ENCODE results near the gene C12orf57. TPM values are rescaled to one million over a fixed set of nuclear protein-coding genes. Genes with fewer than 3 reads are reported as not detected.

The C12orf57 gene
- total and polyA plus RNA-seq, 9 of the 15 experiments (the other 6 are each of a cell fraction or from before 2014, with no cell fraction given) = 26.7 to 191 (median 107) TPM

DNA sequence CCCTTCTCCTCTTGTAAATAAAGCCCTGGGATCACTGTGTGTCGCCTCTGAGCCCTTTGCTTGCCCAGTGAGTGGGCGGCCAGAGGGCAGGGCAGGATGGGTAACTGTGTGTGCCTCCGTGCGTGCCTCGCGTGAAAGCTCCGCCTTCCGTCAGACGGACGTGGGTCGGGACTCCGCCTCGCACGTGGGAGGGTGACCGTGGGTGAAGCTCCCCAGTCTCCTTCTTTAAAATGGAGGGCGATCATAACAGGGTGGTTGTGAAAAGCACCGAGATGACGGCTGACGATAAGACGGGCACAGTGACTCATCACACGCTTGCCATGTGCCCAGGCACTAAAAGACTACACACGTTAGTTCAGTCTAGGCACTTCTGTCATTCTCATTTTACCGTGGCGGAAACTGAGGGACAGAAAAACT, 17.5 kb downstream of the C12orf57 start (continued):
- TF ChIP-seq CSDE1 (IDR thresholded peaks at IDR 0.05) (no peak), ARHGAP35 (IDR thresholded peaks at IDR 0.05; ENCODE audit: partially characterized antibody) (no peak), YY1 (IDR thresholded peaks at IDR 0.05; ENCODE audit: borderline replicate concordance in 1 of 3, control insufficient read depth in 1 of 3, extremely low read depth in 1 of 3, insufficient read depth in 3 of 3, insufficient read length in 1 of 3, insufficient replicate concordance in 2 of 3, low read depth in 1 of 3, low read length in 2 of 3) (peak in 1 of 3 experiments; percentile 72), SPI1 (IDR thresholded peaks at IDR 0.05; ENCODE audit: borderline replicate concordance, low read depth, low read length) (no peak), MCM7 (IDR thresholded peaks at IDR 0.05) (no peak), SIN3B (IDR thresholded peaks at IDR 0.05; ENCODE audit: low read depth) (no peak), TCF15 (CRISPR knock-in tag; IDR thresholded peaks at IDR 0.05) (no peak), BDP1 (IDR thresholded peaks at IDR 0.05; ENCODE audit: insufficient read depth, insufficient read length) (no peak), IRF2 (CRISPR knock-in tag; IDR thresholded peaks at IDR 0.05) (no peak), GMEB1 (CRISPR knock-in tag; IDR thresholded peaks at IDR 0.05) (peak; percentile 57), BMI1 (IDR thresholded peaks at IDR 0.05; ENCODE audit: low read length) (no peak), ATF1 (CRISPR knock-in tag; IDR thresholded peaks at IDR 0.05) (no peak), ATF1 (tag; IDR thresholded peaks at IDR 0.05) (no peak), PHF20 (IDR thresholded peaks at IDR 0.05; ENCODE audit: partially characterized antibody) (no peak), ZNF57 (CRISPR knock-in tag; IDR thresholded peaks at IDR 0.05) (no peak), HDAC3 (IDR thresholded peaks at IDR 0.05; ENCODE audit: borderline replicate concordance, partially characterized antibody) (no peak)
- TF ChIP-seq, protein P1, sequence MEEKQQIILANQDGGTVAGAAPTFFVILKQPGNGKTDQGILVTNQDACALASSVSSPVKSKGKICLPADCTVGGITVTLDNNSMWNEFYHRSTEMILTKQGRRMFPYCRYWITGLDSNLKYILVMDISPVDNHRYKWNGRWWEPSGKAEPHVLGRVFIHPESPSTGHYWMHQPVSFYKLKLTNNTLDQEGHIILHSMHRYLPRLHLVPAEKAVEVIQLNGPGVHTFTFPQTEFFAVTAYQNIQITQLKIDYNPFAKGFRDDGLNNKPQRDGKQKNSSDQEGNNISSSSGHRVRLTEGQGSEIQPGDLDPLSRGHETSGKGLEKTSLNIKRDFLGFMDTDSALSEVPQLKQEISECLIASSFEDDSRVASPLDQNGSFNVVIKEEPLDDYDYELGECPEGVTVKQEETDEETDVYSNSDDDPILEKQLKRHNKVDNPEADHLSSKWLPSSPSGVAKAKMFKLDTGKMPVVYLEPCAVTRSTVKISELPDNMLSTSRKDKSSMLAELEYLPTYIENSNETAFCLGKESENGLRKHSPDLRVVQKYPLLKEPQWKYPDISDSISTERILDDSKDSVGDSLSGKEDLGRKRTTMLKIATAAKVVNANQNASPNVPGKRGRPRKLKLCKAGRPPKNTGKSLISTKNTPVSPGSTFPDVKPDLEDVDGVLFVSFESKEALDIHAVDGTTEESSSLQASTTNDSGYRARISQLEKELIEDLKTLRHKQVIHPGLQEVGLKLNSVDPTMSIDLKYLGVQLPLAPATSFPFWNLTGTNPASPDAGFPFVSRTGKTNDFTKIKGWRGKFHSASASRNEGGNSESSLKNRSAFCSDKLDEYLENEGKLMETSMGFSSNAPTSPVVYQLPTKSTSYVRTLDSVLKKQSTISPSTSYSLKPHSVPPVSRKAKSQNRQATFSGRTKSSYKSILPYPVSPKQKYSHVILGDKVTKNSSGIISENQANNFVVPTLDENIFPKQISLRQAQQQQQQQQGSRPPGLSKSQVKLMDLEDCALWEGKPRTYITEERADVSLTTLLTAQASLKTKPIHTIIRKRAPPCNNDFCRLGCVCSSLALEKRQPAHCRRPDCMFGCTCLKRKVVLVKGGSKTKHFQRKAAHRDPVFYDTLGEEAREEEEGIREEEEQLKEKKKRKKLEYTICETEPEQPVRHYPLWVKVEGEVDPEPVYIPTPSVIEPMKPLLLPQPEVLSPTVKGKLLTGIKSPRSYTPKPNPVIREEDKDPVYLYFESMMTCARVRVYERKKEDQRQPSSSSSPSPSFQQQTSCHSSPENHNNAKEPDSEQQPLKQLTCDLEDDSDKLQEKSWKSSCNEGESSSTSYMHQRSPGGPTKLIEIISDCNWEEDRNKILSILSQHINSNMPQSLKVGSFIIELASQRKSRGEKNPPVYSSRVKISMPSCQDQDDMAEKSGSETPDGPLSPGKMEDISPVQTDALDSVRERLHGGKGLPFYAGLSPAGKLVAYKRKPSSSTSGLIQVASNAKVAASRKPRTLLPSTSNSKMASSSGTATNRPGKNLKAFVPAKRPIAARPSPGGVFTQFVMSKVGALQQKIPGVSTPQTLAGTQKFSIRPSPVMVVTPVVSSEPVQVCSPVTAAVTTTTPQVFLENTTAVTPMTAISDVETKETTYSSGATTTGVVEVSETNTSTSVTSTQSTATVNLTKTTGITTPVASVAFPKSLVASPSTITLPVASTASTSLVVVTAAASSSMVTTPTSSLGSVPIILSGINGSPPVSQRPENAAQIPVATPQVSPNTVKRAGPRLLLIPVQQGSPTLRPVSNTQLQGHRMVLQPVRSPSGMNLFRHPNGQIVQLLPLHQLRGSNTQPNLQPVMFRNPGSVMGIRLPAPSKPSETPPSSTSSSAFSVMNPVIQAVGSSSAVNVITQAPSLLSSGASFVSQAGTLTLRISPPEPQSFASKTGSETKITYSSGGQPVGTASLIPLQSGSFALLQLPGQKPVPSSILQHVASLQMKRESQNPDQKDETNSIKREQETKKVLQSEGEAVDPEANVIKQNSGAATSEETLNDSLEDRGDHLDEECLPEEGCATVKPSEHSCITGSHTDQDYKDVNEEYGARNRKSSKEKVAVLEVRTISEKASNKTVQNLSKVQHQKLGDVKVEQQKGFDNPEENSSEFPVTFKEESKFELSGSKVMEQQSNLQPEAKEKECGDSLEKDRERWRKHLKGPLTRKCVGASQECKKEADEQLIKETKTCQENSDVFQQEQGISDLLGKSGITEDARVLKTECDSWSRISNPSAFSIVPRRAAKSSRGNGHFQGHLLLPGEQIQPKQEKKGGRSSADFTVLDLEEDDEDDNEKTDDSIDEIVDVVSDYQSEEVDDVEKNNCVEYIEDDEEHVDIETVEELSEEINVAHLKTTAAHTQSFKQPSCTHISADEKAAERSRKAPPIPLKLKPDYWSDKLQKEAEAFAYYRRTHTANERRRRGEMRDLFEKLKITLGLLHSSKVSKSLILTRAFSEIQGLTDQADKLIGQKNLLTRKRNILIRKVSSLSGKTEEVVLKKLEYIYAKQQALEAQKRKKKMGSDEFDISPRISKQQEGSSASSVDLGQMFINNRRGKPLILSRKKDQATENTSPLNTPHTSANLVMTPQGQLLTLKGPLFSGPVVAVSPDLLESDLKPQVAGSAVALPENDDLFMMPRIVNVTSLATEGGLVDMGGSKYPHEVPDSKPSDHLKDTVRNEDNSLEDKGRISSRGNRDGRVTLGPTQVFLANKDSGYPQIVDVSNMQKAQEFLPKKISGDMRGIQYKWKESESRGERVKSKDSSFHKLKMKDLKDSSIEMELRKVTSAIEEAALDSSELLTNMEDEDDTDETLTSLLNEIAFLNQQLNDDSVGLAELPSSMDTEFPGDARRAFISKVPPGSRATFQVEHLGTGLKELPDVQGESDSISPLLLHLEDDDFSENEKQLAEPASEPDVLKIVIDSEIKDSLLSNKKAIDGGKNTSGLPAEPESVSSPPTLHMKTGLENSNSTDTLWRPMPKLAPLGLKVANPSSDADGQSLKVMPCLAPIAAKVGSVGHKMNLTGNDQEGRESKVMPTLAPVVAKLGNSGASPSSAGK (IDR thresholded peaks at IDR 0.05) = peak; percentile 67
